Measurements from ENCODE around the gene RUNX1.
"Not testable (repeated sequence)": the region's sequence is repeated elsewhere in the genome, so short reads cannot be mapped to it uniquely, and the experiment has no call there.

Gene RUNX1

GRCh38 chr21:35016517-35017188 is 32.4 kb downstream of the RUNX1 start:
- DNase-seq (ENCODE audit: low read depth), result no peak

GRCh38 chr21:35016071-35016470 is 33.0 kb downstream of the RUNX1 start:
- DNase-seq (ENCODE audit: low read depth), result no peak

GRCh38 chr21:35015435-35016024 is 33.6 kb downstream of the RUNX1 start:
- DNase-seq (ENCODE audit: low read depth), result no peak

- DNase-seq (ENCODE audit: low read depth), result no peak
These were observed 34.6 kb downstream of the RUNX1 start for GRCh38 chr21:35014302-35015041.

GRCh38 chr21:35011681-35012080 is 37.4 kb downstream of the RUNX1 start:
- no peak for DNase-seq (ENCODE audit: low read depth)

GRCh38 chr21:35010447-35010846 is 38.7 kb downstream of the RUNX1 start:
- DNase-seq (ENCODE audit: low read depth), result no peak

- no peak for DNase-seq (ENCODE audit: low read depth)
These were observed 41.8 kb downstream of the RUNX1 start for GRCh38 chr21:35007348-35007747.

- DNase-seq (ENCODE audit: low read depth), result no peak
These were observed 42.3 kb downstream of the RUNX1 start for GRCh38 chr21:35006771-35007170.

- no peak for DNase-seq (ENCODE audit: low read depth)
These were observed 42.9 kb downstream of the RUNX1 start for GRCh38 chr21:35006248-35006647.

GRCh38 chr21:35005560-35006224 is 43.4 kb downstream of the RUNX1 start:
- no peak for DNase-seq (ENCODE audit: low read depth)

GRCh38 chr21:35005077-35005476 is 44.0 kb downstream of the RUNX1 start:
- DNase-seq (ENCODE audit: low read depth), result no peak

- DNase-seq (ENCODE audit: low read depth), result no peak
These were observed 44.8 kb downstream of the RUNX1 start for GRCh38 chr21:35004314-35004713.

GRCh38 chr21:35002879-35003722 is 46.0 kb downstream of the RUNX1 start:
- no peak for DNase-seq (ENCODE audit: low read depth)

GRCh38 chr21:34999397-34999941 is 49.6 kb downstream of the RUNX1 start:
- no peak for DNase-seq (ENCODE audit: low read depth)

GRCh38 chr21:34998176-34998575 is 50.9 kb downstream of the RUNX1 start:
- DNase-seq (ENCODE audit: low read depth), result no peak

- DNase-seq (ENCODE audit: low read depth), result no peak
These were observed 51.8 kb downstream of the RUNX1 start for GRCh38 chr21:34997294-34997693.

GRCh38 chr21:34996304-34997101 is 52.6 kb downstream of the RUNX1 start:
- no peak for DNase-seq (ENCODE audit: low read depth)

GRCh38 chr21:34995979-34996303 is 53.2 kb downstream of the RUNX1 start:
- no peak for DNase-seq (ENCODE audit: low read depth)

- DNase-seq (ENCODE audit: low read depth), result no peak
These were observed 54.1 kb downstream of the RUNX1 start for GRCh38 chr21:34994766-34995631.

GRCh38 chr21:34993521-34993921 is 55.6 kb downstream of the RUNX1 start:
- not testable (repeated sequence) for DNase-seq (ENCODE audit: low read depth)
